Neural progenitor cell (in vitro differentiated cells): ENCODE results near the gene HMCES. TPM values are rescaled to one million over a fixed set of nuclear protein-coding genes. Genes with fewer than 3 reads are reported as not detected.

Experiments
- DNase-seq: peaks from one replicate; pipeline ENCODE4 v3.0.0-alpha.2; 2016; ENCODE audit warnings: low spot score
- H2AFZ ChIP-seq: fragments of 200-600 bp; sonication (generic); replicated peaks from 2 replicates; pipeline ENCODE4 v1.6.1; 2016; ENCODE audit warnings: antibody characterized with exemption
- H3F3A ChIP-seq: fragments of 200-600 bp; sonication (generic); 2 replicates; pipeline ENCODE4 v1.6.1; 2016; ENCODE audit warnings: antibody characterized with exemption, low read depth
- H3K27ac ChIP-seq: fragments of 200-600 bp; sonication (generic); 2 replicates; pipeline ENCODE4 v1.5.1; 2016; ENCODE audit warnings: mild to moderate bottlenecking
- H3K27me3 ChIP-seq: fragments of 200-600 bp; sonication (generic); 2 replicates; pipeline ENCODE4 v1.6.1; 2016; ENCODE audit warnings: mild to moderate bottlenecking, moderate library complexity
- H3K36me3 ChIP-seq: fragments of 200-600 bp; sonication (generic); 2 replicates; pipeline ENCODE4 v1.5.1; 2016
- H3K4me1 ChIP-seq: fragments of 200-600 bp; sonication (generic); 2 replicates; pipeline ENCODE4 v1.6.1; 2016; ENCODE audit warnings: mixed run types
- H3K4me2 ChIP-seq: fragments of 200-600 bp; sonication (generic); 2 replicates; pipeline ENCODE4 v1.6.1; 2016
- H3K4me3 ChIP-seq: fragments of 200-600 bp; sonication (generic); 2 replicates; pipeline ENCODE4 v1.5.1; 2016
- H3K79me2 ChIP-seq: fragments of 200-600 bp; sonication (generic); 2 replicates; pipeline ENCODE4 v1.6.1; 2016; ENCODE audit warnings: low read depth
- H3K9ac ChIP-seq: fragments of 200-600 bp; sonication (generic); 2 replicates; pipeline ENCODE4 v1.6.1; 2016
- H3K9me3 ChIP-seq: fragments of 200-600 bp; sonication (generic); 2 replicates; pipeline ENCODE4 v1.5.1; 2016; ENCODE audit warnings: low read depth
- H4K20me1 ChIP-seq: fragments of 200-600 bp; sonication (generic); 2 replicates; pipeline ENCODE4 v1.6.1; 2016; ENCODE audit warnings: low read depth
- H3K27ac Mint-ChIP-seq: 3 replicates; pipeline ENCODE4 v1.8.0; 2021; ENCODE audit warnings: mixed read lengths
- H3K27me3 Mint-ChIP-seq: 2 replicates; pipeline ENCODE4 v1.8.0; 2022; ENCODE audit warnings: low read depth, mild to moderate bottlenecking, inconsistent platforms, moderate library complexity, mixed read lengths; ENCODE audit not compliant: insufficient read depth
- H3K36me3 Mint-ChIP-seq: 3 replicates; pipeline ENCODE4 v1.8.0; 2021; ENCODE audit warnings: mixed read lengths
- H3K4me1 Mint-ChIP-seq: 3 replicates; pipeline ENCODE4 v1.8.0; 2021; ENCODE audit warnings: mixed read lengths
- H3K4me3 Mint-ChIP-seq: 3 replicates; pipeline ENCODE4 v1.8.0; 2021; ENCODE audit warnings: mild to moderate bottlenecking, moderate library complexity, mixed read lengths
- H3K9me3 Mint-ChIP-seq: 3 replicates; pipeline ENCODE4 v1.8.0; 2020; ENCODE audit warnings: mixed read lengths
- CTCF ChIP-seq: fragments of 200-600 bp; sonication (generic); IDR thresholded peaks from 2 replicates; pipeline ENCODE4 v1.5.1; 2017; ENCODE audit warnings: antibody characterized with exemption, mild to moderate bottlenecking
- EZH2 ChIP-seq: fragments of 200-600 bp; sonication (generic); IDR thresholded peaks from 2 replicates; pipeline ENCODE4 v1.6.1; 2017; ENCODE audit warnings: antibody characterized with exemption, mild to moderate bottlenecking, moderate library complexity
- EZH2phosphoT487 ChIP-seq: fragments of 200-600 bp; sonication (generic); IDR thresholded peaks from 2 replicates; pipeline ENCODE4 v1.6.1; 2017; ENCODE audit warnings: antibody characterized with exemption
- total RNA-seq: library from RNA; depleted of rRNA; stranded (reverse); fragments of >200 nt; gene quantifications from 2 replicates; pipeline ENCODE4 v1.2.3, GENCODE V29; 2015; ENCODE audit warnings: low replicate concordance

HMCES gene
- total RNA-seq, 1 donor from 2014 or later, result 25.1 TPM

DNA sequence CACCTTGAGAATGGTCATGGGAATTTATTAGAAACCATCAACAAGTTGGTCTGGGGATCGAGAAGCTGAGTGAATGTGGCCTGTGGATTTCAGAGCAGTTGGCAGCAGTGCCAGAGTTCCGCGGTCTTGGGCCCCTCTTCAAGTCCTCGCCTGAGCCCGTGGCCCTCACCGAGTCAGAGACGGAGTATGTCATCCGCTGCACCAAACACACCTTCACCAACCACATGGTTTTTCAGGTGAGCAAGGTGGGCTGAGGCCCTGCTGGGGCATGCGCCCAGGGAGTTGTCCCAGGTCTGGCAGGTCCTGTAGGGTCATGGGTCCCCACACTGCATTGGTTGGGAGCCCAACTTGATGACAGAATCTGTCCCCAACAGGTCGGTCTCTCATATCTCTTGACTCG, 7.0 kb upstream of the HMCES start:
- no peak overlapping the region for H3K4me3 Mint-ChIP-seq
- H3K4me3 ChIP-seq, result no peak overlapping the region
- H3F3A ChIP-seq, result no peaks in the 10 kb centered on the region
- TF ChIP-seq EZH2phosphoT487 (no peak), CTCF (no peak), EZH2 (no peak)
- H3K27ac ChIP-seq, result no peak overlapping the region
- no peaks in the 10 kb centered on the region for H4K20me1 ChIP-seq
- peaks cover 4% of the 10 kb centered on the region for H3K36me3 ChIP-seq
- no peaks in the 10 kb centered on the region for H3K79me2 ChIP-seq
- H3K9ac ChIP-seq, result no peak overlapping the region
- H3K36me3 Mint-ChIP-seq, result peaks cover 33% of the 10 kb centered on the region
- H2AFZ ChIP-seq, result no peak overlapping the region
- no peaks in the 10 kb centered on the region for H3K9me3 Mint-ChIP-seq
- no peak overlapping the region for H3K27ac Mint-ChIP-seq
- DNase-seq, result no peak
- no peak overlapping the region for H3K4me2 ChIP-seq
- H3K4me1 ChIP-seq, result no peaks in the 10 kb centered on the region
- no peaks in the 10 kb centered on the region for H3K9me3 ChIP-seq
- no peaks in the 10 kb centered on the region for H3K4me1 Mint-ChIP-seq
- H3K27me3 ChIP-seq, result no peaks in the 10 kb centered on the region
- peaks cover 2% of the 10 kb centered on the region for H3K27me3 Mint-ChIP-seq

DNA sequence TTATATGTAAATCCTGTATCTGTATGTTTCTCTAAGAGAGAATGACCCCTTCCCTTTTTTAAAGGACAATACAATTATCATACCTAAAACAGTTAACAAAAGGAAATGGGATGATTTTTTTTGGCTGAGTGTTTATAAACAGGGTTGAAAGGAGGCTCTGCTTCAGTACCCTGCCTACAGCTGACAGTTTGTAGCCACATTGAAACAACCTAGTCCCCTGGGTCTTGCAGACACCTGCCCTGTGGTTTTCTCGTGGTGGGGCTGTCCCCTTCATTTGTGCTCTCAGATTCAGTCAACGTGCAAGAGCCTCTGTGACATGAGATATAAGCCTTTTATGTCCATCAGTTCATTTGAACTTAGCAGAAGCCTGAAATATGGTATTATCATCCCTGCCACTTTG, 2.3 kb upstream of the HMCES start:
- Mint-ChIP-seq H3K9me3 (no peaks in the 10 kb centered on the region), H3K4me1 (peaks cover 23% of the 10 kb centered on the region), H3K36me3 (peaks cover 19% of the 10 kb centered on the region), H3K27me3 (peaks cover 5% of the 10 kb centered on the region), H3K4me3 (no peak overlapping the region), H3K27ac (no peak overlapping the region)
- Histone ChIP-seq H3K4me3 (no peak overlapping the region), H3K4me1 (peaks cover 7% of the 10 kb centered on the region), H3K27me3 (no peaks in the 10 kb centered on the region), H3F3A (peaks cover 26% of the 10 kb centered on the region), H3K36me3 (peaks cover 4% of the 10 kb centered on the region), H3K9ac (no peak overlapping the region), H3K27ac (no peak overlapping the region), H3K79me2 (peaks cover 19% of the 10 kb centered on the region), H4K20me1 (peaks cover 3% of the 10 kb centered on the region), H3K4me2 (no peak overlapping the region), H2AFZ (no peak overlapping the region), H3K9me3 (no peaks in the 10 kb centered on the region)
- no peak for DNase-seq
- TF ChIP-seq CTCF, result no peak
- TF ChIP-seq EZH2phosphoT487, result no peak
- no peak for TF ChIP-seq EZH2

DNA sequence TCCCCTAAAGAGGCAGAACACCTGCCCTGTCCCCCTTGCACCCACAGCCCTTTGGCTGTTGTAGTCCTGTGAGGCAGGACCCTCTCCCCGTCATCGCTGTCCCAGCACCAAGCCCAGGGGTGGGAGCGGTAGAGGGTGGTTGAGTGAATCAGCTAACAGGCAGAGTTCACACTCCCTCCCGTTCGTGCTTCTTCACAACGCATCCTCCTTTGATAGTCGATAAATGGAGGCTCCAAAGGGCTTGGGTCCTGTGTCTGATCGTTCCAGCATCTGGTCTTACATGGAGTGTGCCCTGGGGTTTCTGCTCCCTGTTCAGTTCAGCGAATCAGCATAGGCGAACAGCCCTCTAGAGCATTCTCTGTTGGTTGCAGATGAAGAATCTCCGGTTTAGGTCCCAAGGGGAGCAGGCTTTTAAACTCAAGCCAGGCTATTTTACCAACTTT, 820 bp upstream of the HMCES start:
- Histone ChIP-seq H2AFZ (peak overlapping the region; percentile 89), H3K9ac (peak overlapping the region; percentile 25), H3K4me2 (peak overlapping the region; percentile 75)

More for the DNA sequence above, 820 bp upstream of the HMCES start:
- H3F3A ChIP-seq, result peaks cover 26% of the 10 kb centered on the region
- peaks cover 7% of the 10 kb centered on the region for H3K4me1 ChIP-seq
- peak overlapping the region; percentile 77 for H3K4me3 ChIP-seq
- no peaks in the 10 kb centered on the region for H3K27me3 ChIP-seq
- H3K27ac ChIP-seq, result peak overlapping the region; percentile 79
- Mint-ChIP-seq H3K27me3 (peaks cover 5% of the 10 kb centered on the region), H3K27ac (peak overlapping the region; percentile 99), H3K4me3 (peak overlapping the region; percentile 95), H3K4me1 (peaks cover 23% of the 10 kb centered on the region), H3K36me3 (peaks cover 17% of the 10 kb centered on the region), H3K9me3 (no peaks in the 10 kb centered on the region)
- peaks cover 22% of the 10 kb centered on the region for H3K79me2 ChIP-seq
- no peaks in the 10 kb centered on the region for H3K9me3 ChIP-seq
- DNase-seq, result peak; percentile 47
- peaks cover 4% of the 10 kb centered on the region for H3K36me3 ChIP-seq
- no peak for TF ChIP-seq CTCF
- TF ChIP-seq EZH2, result no peak
- no peak for TF ChIP-seq EZH2phosphoT487
- peaks cover 3% of the 10 kb centered on the region for H4K20me1 ChIP-seq
